ENCODE measurements around the gene ZBTB40. TPM values are rescaled to one million over a fixed set of nuclear protein-coding genes. Genes with fewer than 3 reads are reported as not detected.

Gene ZBTB40
- total and polyA plus RNA-seq, 4 donors, result 6.6 to 19.3 (median 12.0) TPM

DNA sequence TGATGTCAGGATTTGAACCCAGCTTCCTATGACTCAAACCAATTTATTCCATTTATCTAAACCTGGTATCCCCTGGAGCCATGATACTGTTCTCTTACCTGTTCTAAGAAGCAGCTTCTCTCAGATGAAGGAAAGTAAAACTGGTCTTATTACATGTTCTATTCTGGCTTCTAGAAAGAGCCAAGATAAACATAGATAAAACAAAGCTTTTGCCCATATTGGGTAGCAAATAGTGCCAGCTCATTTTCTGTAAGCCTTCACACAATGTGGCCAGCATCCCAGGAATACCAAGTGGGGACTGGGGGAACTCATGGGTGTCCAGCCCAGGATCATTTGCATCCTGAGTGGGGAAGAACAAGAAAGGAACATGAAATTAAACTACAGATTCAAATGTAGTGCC is 58.2 kb downstream of the ZBTB40 start:
- Histone ChIP-seq H3K4me1 (ENCODE audit: control insufficient read depth in 5 of 5, insufficient read depth in 5 of 5, low read length in 5 of 5) (peaks cover 0 to 19% (median 6%) of the 10 kb centered on the region in 5 donors), H3K9me3 (ENCODE audit: control insufficient read depth in 4 of 4, insufficient read depth in 3 of 4, low read length in 3 of 4) (peaks cover 0 to 2% (median 0%) of the 10 kb centered on the region in 4 donors), H3K27me3 (ENCODE audit: control insufficient read depth in 3 of 3, insufficient read depth in 3 of 3, low read length in 2 of 3) (no peaks in the 10 kb centered on the region), H3K36me3 (ENCODE audit: control insufficient read depth in 4 of 4, insufficient read depth in 4 of 4, low read length in 4 of 4) (peaks cover 26 to 52% (median 39%) of the 10 kb centered on the region in 4 donors), H3K4me3 (no peak overlapping the region), H3K9ac (ENCODE audit: insufficient read depth in 1 of 2, low read length in 2 of 2) (no peak overlapping the region), H3K27ac (ENCODE audit: low read depth in 1 of 2, low read length in 1 of 2) (no peak overlapping the region)
- ATAC-seq (ENCODE audit: insufficient read depth, low FRiP score) (no peak), DNase-seq (no peak)
- TF ChIP-seq, protein P1, sequence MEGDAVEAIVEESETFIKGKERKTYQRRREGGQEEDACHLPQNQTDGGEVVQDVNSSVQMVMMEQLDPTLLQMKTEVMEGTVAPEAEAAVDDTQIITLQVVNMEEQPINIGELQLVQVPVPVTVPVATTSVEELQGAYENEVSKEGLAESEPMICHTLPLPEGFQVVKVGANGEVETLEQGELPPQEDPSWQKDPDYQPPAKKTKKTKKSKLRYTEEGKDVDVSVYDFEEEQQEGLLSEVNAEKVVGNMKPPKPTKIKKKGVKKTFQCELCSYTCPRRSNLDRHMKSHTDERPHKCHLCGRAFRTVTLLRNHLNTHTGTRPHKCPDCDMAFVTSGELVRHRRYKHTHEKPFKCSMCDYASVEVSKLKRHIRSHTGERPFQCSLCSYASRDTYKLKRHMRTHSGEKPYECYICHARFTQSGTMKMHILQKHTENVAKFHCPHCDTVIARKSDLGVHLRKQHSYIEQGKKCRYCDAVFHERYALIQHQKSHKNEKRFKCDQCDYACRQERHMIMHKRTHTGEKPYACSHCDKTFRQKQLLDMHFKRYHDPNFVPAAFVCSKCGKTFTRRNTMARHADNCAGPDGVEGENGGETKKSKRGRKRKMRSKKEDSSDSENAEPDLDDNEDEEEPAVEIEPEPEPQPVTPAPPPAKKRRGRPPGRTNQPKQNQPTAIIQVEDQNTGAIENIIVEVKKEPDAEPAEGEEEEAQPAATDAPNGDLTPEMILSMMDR (IDR thresholded peaks at IDR 0.05; ENCODE audit: control extremely low read depth, extremely low read depth), result no peak

DNA sequence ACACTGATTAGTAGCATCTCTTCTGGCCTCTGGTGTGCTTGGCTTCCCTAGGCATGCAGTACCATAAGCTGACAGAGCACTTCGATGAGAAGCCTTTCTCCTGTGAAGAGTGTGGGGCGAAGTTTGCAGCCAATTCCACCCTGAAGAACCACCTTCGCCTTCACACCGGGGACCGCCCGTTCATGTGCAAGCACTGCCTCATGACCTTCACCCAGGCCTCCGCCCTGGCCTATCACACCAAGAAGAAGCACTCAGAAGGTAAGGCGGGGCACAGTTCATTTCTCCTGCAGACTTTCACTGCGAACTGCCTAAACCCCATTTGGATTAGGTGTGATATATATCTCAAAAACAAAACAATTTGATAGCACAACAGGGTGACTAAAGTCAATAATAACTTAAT is 61.2 kb downstream of the ZBTB40 start:
- ATAC-seq (ENCODE audit: insufficient read depth, low FRiP score) (no peak), DNase-seq (no peak)
- H3K4me1 ChIP-seq (ENCODE audit: control insufficient read depth in 5 of 5, insufficient read depth in 5 of 5, low read length in 5 of 5), result peaks cover 0 to 10% (median under 1%) of the 10 kb centered on the region in 5 donors
- peaks cover 0 to 2% (median 0%) of the 10 kb centered on the region in 4 donors for H3K9me3 ChIP-seq (ENCODE audit: control insufficient read depth in 4 of 4, insufficient read depth in 3 of 4, low read length in 3 of 4)
- TF ChIP-seq, protein P1 (IDR thresholded peaks at IDR 0.05; ENCODE audit: control extremely low read depth, extremely low read depth), result no peak
- H3K36me3 ChIP-seq (ENCODE audit: control insufficient read depth in 4 of 4, insufficient read depth in 4 of 4, low read length in 4 of 4), result peaks cover 21 to 55% (median 42%) of the 10 kb centered on the region in 4 donors
- H3K27me3 ChIP-seq (ENCODE audit: control insufficient read depth in 3 of 3, insufficient read depth in 3 of 3, low read length in 2 of 3), result no peaks in the 10 kb centered on the region
- no peak overlapping the region for H3K27ac ChIP-seq (ENCODE audit: low read depth in 1 of 2, low read length in 1 of 2)
- WGBS, 2 donors, result 95 to 96% methylated on average over 9 of the region's 9 CpGs
- no peak overlapping the region for H3K4me3 ChIP-seq
- no peak overlapping the region for H3K9ac ChIP-seq (ENCODE audit: insufficient read depth in 1 of 2, low read length in 2 of 2)

DNA sequence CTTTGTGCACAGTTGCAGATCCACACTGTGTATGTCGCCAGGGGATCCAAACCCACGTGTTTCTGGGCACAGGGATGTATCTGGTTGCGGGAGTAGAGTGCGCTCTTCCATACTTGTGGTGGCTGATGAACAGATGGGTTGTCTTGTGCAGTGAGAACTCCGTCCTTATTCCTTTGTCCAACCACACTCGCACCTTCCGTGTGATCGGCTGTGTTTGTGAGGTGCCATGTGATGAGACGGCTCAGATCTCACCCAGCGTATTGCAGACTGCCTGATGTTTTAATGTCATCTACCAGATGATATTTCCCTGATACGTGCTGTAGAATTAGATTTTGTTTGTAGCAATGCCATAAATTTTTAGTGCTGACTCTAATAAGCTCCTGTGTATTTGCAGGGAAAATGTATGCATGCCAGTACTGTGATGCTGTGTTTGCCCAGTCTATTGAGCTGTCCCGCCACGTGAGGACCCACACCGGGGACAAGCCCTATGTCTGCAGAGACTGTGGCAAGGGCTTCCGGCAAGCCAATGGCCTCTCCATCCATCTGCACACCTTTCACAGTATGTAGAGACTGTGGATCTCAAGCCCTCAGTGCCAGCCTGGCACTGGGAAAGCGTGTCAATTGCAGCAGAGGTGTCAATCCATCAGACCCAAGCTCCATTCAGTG is 65.4 kb downstream of the ZBTB40 start:
- H3K36me3 ChIP-seq (ENCODE audit: control insufficient read depth in 4 of 4, insufficient read depth in 4 of 4, low read length in 4 of 4), result peaks cover 29 to 60% (median 49%) of the 10 kb centered on the region in 4 donors
- H3K27ac ChIP-seq (ENCODE audit: low read depth in 1 of 2, low read length in 1 of 2), result no peak overlapping the region
- no peak overlapping the region for H3K4me3 ChIP-seq
- DNase-seq, result no peak
- TF ChIP-seq, protein P1 (IDR thresholded peaks at IDR 0.05; ENCODE audit: control extremely low read depth, extremely low read depth), result no peak
- 96% methylated on average over 16 of the region's 16 CpGs for WGBS, 2 donors
- H3K4me1 ChIP-seq (ENCODE audit: control insufficient read depth in 5 of 5, insufficient read depth in 5 of 5, low read length in 5 of 5), result peaks cover 0 to 3% (median 0%) of the 10 kb centered on the region in 5 donors
- H3K27me3 ChIP-seq (ENCODE audit: control insufficient read depth in 3 of 3, insufficient read depth in 3 of 3, low read length in 2 of 3), result no peaks in the 10 kb centered on the region
- H3K9me3 ChIP-seq (ENCODE audit: control insufficient read depth in 4 of 4, insufficient read depth in 3 of 4, low read length in 3 of 4), result peaks cover 0 to 2% (median 0%) of the 10 kb centered on the region in 4 donors
- ATAC-seq (ENCODE audit: insufficient read depth, low FRiP score), result no peak
- H3K9ac ChIP-seq (ENCODE audit: insufficient read depth in 1 of 2, low read length in 2 of 2), result no peak overlapping the region

All from lung (tissue), 12 donors.